Skin of body (tissue), 2 donors: ENCODE measurements around the gene PLA2G5. TPM values are rescaled to one million over a fixed set of nuclear protein-coding genes. Genes with fewer than 3 reads are reported as not detected.
A peak's percentile ranks its signal among the peaks of the same experiment; 100 is the strongest.

Experiments
- DNase-seq: peaks from one replicate; lab custom pipeline; 2025; lab: John Stamatoyannopoulos, UW
- total RNA-seq: library from RNA; depleted of rRNA; stranded (reverse); fragments of >200 nt; gene quantifications from one replicate; pipeline ENCODE4 v1.2.3, GENCODE V29; 2014

PLA2G5 gene
- total RNA-seq, 1 donor from 2014 or later = not detected

GRCh38 chr1:20063861-20064292, 6.1 kb upstream of the PLA2G5 start:
- no peak for DNase-seq

GRCh38 chr1:20068722-20069121, 1.3 kb upstream of the PLA2G5 start:
- no peak for DNase-seq

DNA sequence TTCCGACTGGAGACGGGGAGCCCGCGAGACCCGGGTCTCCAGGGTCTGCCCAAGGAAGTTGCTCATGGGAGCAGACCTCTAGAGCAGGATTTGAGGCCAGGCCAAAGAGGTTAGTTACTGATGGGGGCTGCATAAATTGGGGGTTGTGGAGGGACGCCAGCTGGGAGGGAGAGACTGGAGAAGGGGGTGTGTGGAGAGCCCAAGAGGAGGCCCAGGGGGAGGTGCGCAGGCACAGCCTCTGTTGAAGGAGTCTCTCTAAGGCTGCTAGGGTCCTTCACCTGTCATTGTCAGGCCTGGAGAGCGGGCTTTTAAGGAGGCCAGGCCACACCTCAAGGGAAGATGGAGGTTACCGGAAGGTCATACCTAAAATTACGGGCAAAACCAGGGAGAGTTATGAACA, 363 bp downstream of the PLA2G5 start:
- no peak for DNase-seq

- no peak for DNase-seq
Measured at GRCh38 chr1:20071416-20071815, 1.4 kb downstream of the PLA2G5 start.

GRCh38 chr1:20072771-20073170, 2.8 kb downstream of the PLA2G5 start:
- DNase-seq = no peak

DNA sequence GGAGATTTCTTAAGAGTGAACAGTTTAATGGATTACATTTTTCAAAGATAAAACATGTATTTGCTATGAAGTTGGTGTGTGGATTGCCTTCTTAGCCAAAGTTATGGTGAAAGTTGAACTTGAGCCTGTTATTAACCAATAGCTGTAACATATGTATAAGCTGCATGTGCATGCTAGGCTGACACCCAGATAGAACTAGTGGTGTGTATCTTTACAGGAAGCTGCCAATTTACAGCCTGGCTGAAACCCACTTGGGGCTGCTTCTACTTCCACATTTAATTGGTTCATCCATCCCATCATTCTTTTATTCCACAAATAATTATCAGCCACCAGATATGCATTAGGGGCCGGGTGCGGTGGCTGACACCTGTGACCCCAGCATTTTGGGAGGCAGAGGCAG, 3.3 kb downstream of the PLA2G5 start:
- no peak for DNase-seq

DNA sequence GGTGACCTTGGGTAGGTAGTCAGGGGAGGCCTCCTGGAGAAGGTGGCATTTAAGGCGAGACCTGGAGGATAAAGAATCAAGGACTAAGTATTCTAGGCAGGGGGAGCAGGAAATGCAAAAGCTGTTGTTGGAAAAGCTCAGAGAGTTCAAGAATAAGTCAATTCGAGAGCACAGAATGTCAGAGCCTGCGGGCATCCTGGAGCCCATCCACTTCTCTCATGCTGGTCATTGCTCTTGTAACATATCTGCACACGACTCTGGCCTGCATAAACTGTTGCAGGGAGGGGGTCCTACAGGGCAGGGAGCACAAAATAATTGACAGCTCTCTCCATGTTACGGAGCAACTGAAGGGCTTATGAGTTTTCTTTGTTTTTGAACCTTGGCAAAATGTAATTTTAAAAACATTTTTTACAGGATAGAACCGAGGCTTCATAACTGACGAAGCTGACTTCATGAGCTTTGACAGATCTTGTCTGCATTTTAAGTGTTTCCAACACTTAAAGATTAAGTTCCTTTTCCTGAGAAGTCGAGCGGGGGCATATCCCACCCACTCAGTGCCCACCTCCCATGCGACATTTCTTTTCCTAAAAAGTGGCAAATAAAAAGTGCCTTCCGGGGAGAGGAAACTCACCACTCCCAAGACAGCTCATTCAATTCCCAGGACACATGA, 4.2 kb downstream of the PLA2G5 start:
- no peak for DNase-seq

- no peak for DNase-seq
Measured at GRCh38 chr1:20074725-20075171, 4.8 kb downstream of the PLA2G5 start.

DNA sequence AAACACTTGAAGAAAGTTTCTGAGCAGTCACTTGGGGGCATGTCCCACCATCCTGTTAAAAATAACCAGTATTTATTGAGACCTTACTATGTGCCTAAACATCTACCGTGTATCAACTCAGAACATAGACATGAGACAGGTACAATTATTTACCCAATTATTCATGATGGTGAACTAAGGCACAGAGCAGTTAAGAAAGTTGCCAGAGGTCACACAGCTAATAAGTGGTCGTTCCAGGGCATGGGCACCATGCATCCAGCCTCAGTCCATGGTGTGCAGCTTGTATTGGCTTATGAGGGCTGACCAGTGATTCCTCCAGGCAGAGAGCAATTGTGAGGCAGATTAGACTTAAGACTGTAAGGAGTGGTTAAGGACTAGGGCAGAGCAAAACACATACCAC, 5.4 kb downstream of the PLA2G5 start:
- DNase-seq = no peak

- DNase-seq = no peak
Measured at GRCh38 chr1:20076223-20076622, 6.2 kb downstream of the PLA2G5 start.

DNA sequence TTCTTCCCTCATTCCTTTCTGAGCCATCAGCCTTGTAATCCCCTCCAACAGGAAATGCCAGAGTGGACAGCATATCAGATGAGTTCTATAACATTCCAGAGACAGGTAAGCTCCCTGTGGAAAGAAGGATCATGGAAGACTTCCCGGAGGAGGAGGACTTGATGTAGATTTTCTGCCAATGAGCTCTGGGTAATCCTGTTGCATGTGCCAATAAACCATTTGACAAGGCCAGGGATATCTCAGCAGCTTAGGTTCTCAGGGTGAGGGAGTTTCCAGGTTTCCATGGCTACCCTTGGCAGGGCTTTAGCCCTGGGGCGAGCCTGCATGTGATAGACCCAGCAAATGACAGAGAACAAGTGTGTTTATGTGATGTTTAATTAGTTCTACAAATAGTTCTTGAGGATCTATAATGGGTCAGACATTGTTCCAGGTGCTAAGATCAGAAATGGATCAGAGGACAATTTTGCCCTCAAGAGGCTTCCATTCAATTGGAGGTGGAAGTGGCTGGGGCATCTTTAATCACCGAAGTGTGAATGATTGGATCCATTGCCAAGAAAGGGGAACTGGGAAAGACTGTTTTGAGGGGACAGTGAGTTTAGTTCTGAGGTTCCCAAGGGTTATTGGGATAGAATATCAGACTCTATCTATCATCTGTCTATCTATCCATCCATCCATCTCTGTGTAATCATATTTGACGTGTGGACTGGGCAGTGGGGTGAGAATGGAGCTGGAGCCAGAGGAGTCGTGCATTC, 6.9 kb downstream of the PLA2G5 start:
- no peak for DNase-seq

DNA sequence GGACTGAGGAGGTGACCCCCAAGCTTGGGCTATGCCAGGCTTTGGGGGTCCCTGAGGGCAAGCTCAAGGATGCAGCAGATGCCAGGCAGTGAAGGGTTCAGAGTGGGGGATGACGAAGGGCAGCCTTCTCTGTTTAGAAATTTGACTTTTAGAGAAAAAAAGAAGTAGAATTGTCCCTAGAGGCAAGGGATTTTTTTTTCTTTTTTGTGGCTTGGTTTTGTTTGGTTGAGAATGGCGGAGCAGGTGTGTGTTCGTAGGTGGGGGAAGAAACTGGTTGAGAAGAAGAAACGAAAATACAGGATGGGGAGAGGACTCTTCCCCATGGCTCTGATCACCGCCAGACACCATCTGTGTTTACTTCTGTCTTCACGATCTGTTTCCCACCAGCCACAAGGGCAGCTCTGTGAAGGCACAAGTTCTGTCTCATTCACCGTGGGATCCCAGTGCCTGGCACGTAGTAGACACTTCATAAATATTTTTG, 8.2 kb downstream of the PLA2G5 start:
- no peak for DNase-seq

- DNase-seq = no peak
Measured at GRCh38 chr1:20078711-20079110, 8.7 kb downstream of the PLA2G5 start.

- no peak for DNase-seq
Measured at GRCh38 chr1:20079661-20080305, 9.8 kb downstream of the PLA2G5 start.

DNA sequence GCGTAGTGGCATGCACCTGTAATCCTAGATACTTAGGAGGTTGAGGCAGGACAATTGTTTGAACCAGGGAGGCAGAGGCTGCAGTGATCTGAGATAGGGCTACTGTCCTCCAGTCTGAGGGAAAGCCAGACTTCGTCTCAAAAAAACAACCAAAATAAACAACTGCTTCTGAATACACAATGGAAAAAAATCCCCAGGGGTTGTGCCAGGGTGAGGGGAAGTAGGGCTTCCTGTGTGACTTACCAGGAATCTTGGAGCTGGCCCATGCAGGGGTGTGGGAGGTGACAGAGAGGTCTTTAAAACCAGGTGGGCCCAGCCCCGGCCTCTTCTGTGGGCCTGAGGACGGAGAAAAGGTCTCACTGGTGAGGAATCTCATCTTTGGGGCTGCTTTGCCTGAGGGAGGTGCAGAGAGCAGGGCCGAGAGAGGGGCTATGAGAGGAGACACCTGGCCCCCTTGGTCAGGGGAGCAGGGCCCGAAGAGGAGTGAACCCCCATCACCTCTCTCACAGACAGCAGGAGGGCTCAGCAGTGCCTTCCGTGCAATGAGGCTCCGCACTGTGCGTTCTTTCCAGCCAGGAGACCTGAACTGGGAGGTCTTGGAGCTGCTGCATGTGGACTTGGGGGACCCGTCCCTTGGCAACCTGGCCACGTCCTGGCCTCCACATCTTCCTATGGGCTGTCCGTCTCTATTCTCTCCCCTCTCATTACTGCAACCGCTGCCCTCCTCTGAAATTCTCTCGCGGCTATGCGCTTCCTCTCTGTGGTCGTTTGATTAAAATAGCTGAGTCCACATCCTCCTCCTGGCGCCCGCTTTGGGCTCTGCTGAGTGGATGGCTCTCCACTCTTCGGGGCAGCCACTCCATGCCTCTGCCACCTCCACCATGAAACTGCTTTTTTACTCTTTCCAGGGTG, 10.7 kb downstream of the PLA2G5 start:
- DNase-seq = no peak

DNA sequence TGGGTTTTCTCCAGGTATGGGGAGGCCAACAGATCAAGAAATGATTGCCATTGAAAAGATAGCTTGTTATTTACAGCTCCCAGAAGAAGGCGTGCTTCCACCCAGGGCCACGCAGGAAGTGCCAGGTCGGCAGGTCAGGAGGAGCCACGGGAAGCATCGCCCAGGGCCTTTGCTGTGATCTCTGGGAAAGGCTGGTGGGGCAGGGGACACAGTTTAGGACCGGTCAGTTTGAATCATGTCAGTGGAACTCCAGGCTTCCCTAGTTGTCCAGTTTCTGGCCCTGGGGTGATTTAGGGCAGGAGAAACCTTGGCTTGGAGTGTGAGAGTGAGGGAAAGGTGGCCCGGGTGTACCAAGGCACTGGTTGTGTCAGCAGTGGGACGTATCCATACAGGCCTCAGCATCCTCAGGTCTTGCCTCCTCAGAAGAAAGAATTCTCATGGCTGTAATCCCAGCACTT, 11.4 kb downstream of the PLA2G5 start:
- DNase-seq = no peak

DNA sequence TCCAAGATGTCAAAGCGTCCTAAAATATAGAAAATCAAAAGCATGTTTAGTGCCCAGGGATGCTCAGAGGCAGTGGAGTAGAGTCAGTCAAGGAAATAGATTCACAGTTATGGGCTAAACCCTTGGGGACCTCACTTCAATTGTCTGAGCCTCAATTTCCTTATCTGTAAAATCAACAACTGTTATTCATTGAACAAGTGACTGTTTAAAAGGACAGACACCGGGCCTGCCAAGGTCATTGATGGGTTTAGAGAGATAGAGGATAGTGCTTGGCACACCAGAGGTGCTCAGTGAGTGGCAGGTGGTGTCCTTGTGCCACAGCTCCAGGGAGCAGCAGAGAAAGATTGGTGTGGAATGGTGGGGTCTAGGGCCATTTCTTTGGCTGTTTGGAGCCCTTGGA, 12.8 kb downstream of the PLA2G5 start:
- no peak for DNase-seq

GRCh38 chr1:20083178-20083944, 13.4 kb downstream of the PLA2G5 start:
- no peak for DNase-seq

DNA sequence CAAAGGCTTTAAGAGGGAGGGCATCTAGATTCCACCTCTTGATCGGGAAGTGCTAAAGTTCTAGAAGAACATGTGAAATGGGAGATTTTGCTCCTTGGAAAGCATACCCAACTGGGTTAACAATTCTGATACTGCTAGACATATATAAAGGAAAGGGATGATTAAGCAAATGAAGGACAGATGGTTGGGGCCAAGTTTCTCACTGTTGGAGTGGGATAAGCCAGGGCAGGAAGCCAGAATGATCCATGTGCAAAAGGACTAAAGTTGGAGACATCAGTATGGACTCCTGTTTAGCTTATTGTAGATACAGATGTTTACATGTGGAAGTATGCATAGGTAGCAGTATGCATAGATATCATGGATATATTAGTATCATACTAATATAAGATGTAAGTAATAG, 16.8 kb downstream of the PLA2G5 start:
- DNase-seq = peak; percentile 7

DNA sequence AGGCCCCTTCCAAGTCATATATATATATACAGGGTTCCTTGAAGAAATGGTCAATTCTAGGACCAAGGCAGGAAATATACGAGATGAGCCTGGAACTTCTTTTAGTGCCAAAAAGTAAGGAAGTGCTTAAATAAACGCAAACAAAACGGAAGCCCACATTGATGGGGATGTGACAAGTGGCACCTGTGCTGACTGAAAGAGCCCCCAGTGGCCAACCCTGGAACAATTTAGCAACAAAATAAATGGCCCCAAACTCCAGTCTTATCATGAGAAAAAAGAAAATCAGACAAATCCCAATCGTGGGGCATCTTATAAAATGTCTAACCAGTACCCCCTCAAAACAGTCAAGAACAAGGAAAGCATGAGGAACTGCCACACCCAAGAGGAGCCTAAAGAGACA, 17.7 kb downstream of the PLA2G5 start:
- no peak for DNase-seq
